ENCODE measurements around the gene DNAAF1.

DNA sequence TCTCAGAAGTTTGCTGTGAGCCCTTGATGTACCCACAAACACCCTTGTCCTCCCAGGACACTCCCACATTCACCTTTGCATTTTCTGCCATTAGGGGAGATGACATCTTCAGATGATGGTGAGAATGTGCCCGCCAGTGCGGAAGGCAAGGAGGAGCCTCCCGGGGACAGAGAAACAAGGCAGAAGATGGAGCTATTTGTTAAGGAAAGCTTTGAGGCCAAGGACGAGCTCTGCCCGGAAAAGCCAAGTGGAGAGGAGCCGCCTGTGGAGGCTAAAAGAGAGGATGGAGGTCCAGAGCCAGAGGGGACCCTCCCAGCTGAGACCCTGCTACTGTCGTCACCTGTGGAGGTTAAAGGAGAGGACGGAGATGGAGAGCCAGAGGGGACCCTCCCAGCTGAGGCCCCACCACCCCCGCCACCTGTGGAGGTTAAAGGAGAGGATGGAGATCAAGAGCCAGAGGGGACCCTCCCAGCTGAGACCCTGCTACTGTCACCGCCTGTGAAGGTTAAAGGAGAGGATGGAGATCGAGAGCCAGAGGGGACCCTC, 24.7 kb downstream of the DNAAF1 start:
- TF ChIP-seq, protein P1, sequence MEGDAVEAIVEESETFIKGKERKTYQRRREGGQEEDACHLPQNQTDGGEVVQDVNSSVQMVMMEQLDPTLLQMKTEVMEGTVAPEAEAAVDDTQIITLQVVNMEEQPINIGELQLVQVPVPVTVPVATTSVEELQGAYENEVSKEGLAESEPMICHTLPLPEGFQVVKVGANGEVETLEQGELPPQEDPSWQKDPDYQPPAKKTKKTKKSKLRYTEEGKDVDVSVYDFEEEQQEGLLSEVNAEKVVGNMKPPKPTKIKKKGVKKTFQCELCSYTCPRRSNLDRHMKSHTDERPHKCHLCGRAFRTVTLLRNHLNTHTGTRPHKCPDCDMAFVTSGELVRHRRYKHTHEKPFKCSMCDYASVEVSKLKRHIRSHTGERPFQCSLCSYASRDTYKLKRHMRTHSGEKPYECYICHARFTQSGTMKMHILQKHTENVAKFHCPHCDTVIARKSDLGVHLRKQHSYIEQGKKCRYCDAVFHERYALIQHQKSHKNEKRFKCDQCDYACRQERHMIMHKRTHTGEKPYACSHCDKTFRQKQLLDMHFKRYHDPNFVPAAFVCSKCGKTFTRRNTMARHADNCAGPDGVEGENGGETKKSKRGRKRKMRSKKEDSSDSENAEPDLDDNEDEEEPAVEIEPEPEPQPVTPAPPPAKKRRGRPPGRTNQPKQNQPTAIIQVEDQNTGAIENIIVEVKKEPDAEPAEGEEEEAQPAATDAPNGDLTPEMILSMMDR (IDR thresholded peaks at IDR 0.05; ENCODE audit: borderline replicate concordance, extremely low read depth, low read length, poor library complexity, severe bottlenecking), result no peak
- no peak for TF ChIP-seq EZH2 (IDR thresholded peaks at IDR 0.05; ENCODE audit: borderline replicate concordance, low read depth, low read length, severe bottlenecking)
